ENCODE results near the gene RBM43.

RBM43 gene

DNA sequence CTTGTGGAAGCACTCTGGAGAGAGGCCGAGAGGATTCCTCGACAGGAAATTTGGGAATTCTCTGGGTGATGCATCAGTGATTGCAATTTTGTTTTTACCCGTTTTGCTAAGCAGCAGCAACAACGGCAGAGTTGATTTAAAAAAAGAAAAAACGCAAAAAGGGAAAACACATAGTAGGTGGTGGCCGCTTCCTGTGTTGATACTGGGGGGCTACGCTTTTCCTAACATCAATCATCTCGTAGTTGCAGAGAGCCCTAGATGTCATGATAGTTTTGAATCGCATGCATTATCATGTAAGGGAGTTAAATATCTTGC lies 271 bp upstream of the RBM43 start:
- no peak for TF ChIP-seq CTCF (conservative IDR thresholded peaks at IDR 0.05; ENCODE audit: control insufficient read depth, insufficient read depth, low read depth, low read length)
- H3K4me3 ChIP-seq (ENCODE audit: control insufficient read depth, low read depth, low read length), result peak overlapping the region; percentile 63
- DNase-seq (ENCODE audit: low read depth), result no peak

DNA sequence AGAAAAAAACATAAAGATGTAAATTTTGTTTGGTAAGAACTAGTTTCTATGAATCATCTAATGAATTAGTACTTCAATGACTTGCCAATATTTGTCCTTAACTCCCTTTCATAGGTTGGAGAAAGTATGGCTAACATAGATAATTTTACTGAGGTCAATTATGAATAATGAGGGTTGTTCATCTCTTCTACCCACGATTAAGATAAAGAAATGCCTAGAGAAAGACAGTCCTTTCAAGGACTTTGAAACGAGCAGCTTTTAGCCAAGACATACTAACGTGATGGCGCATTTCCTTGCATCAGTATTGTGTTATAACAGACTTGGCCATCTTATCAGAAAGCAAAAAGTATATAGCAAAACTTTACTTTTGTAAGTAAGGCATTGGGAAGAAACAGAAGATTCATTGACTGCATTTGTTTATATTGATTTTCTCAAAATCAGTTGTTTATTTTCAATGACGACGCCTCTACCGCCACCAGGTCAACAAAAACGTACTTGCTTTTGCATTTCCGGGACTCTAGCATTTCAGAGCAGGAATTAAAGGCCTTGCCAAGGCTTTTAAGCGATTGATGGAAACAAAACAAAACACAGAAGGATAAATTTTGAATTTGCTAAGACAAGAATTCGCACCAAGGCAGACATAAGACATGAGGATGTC lies 961 bp downstream of the RBM43 start:
- peak overlapping the region; percentile 63 for H3K4me3 ChIP-seq (ENCODE audit: control insufficient read depth, low read depth, low read length)
- TF ChIP-seq CTCF (conservative IDR thresholded peaks at IDR 0.05; ENCODE audit: control insufficient read depth, insufficient read depth, low read depth, low read length), result no peak
- peak; percentile 52 for DNase-seq (ENCODE audit: low read depth)

- TF ChIP-seq CTCF (conservative IDR thresholded peaks at IDR 0.05; ENCODE audit: control insufficient read depth, insufficient read depth, low read depth, low read length), result no peak
- DNase-seq (ENCODE audit: low read depth), result peak; percentile 85
- no peak overlapping the region for H3K4me3 ChIP-seq (ENCODE audit: control insufficient read depth, low read depth, low read length)
Measured at GRCh38 chr2:151258121-151258520, 3.5 kb downstream of the RBM43 start.

GRCh38 chr2:151252646-151253045 lies 9.0 kb downstream of the RBM43 start:
- H3K4me3 ChIP-seq (ENCODE audit: control insufficient read depth, low read depth, low read length), result no peak overlapping the region
- DNase-seq (ENCODE audit: low read depth), result no peak
- TF ChIP-seq CTCF (conservative IDR thresholded peaks at IDR 0.05; ENCODE audit: control insufficient read depth, insufficient read depth, low read depth, low read length), result no peak

DNA sequence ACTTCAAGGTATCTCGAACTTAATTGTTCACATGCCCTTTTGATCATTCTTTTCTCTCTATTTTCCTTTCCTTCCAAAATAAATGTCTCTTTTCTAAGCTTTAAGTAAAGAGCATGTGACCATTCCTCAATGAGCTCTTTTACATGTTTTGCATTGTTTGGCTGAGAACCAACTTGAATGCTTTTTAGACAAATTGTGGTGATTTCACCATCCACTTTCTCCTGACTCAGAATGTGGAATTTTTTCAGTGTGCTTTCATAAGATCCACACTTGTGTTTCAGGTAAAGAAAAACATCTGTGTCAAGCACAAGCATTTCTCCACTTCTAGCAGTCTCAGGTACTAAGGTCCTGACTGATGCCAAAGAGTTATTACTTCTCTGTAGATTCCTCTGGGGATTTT lies 10.7 kb downstream of the RBM43 start:
- peak; percentile 84 for DNase-seq (ENCODE audit: low read depth)
- H3K4me3 ChIP-seq (ENCODE audit: control insufficient read depth, low read depth, low read length), result no peak overlapping the region
- TF ChIP-seq CTCF (conservative IDR thresholded peaks at IDR 0.05; ENCODE audit: control insufficient read depth, insufficient read depth, low read depth, low read length), result no peak

GRCh38 chr2:151247432-151247831 lies 14.2 kb downstream of the RBM43 start:
- no peak overlapping the region for H3K4me3 ChIP-seq (ENCODE audit: control insufficient read depth, low read depth, low read length)
- DNase-seq (ENCODE audit: low read depth), result no peak
- TF ChIP-seq CTCF (conservative IDR thresholded peaks at IDR 0.05; ENCODE audit: control insufficient read depth, insufficient read depth, low read depth, low read length), result no peak

- H3K4me3 ChIP-seq (ENCODE audit: control insufficient read depth, low read depth, low read length), result no peak overlapping the region
- no peak for TF ChIP-seq CTCF (conservative IDR thresholded peaks at IDR 0.05; ENCODE audit: control insufficient read depth, insufficient read depth, low read depth, low read length)
- no peak for DNase-seq (ENCODE audit: low read depth)
Measured at GRCh38 chr2:151246152-151246551, 15.5 kb downstream of the RBM43 start.
